Liver (tissue), 9 donors: ENCODE measurements around the gene RNGTT. TPM values are rescaled to one million over a fixed set of nuclear protein-coding genes. Genes with fewer than 3 reads are reported as not detected.

Source experiments
- DNase-seq: peaks from one replicate; pipeline ENCODE4 v3.0.0-alpha.2; 2017; ENCODE audit warnings: low spot score
- H3K27ac ChIP-seq, 2 donors: one replicate each; pipeline ENCODE4 v1.7.0; 2013; ENCODE audit warnings: inconsistent platforms in 2 of 2, low read length in 2 of 2, control low read depth in 1 of 2, low read depth in 1 of 2, mild to moderate bottlenecking in 1 of 2
- H3K27me3 ChIP-seq, 4 donors: one replicate each; pipeline versions ENCODE4 v1.6.1 to v1.7.0; 2013; ENCODE audit warnings: low read length in 3 of 4, inconsistent platforms in 1 of 4, mild to moderate bottlenecking in 1 of 4, moderate library complexity in 1 of 4; ENCODE audit not compliant: control insufficient read depth in 4 of 4, insufficient read depth in 4 of 4
- H3K36me3 ChIP-seq, 4 donors: one replicate each; pipeline versions ENCODE4 v1.6.1 to v1.7.0; 2013; ENCODE audit warnings: low read length in 3 of 4, mild to moderate bottlenecking in 3 of 4, low read depth in 1 of 4, moderate library complexity in 1 of 4; ENCODE audit not compliant: control insufficient read depth in 4 of 4, insufficient read depth in 3 of 4
- H3K4me1 ChIP-seq, 4 donors: one replicate each; pipeline versions ENCODE4 v1.6.1 to v1.7.0; 2013; ENCODE audit warnings: low read length in 3 of 4, mild to moderate bottlenecking in 3 of 4, moderate library complexity in 1 of 4; ENCODE audit not compliant: control insufficient read depth in 4 of 4, insufficient read depth in 4 of 4
- H3K4me3 ChIP-seq, 3 donors: one replicate each; pipeline versions ENCODE4 v1.6.1 to v1.7.0; 2013; ENCODE audit warnings: low read length in 3 of 3, control low read depth in 1 of 3, low read depth in 1 of 3, mild to moderate bottlenecking in 1 of 3
- H3K9ac ChIP-seq, 2 donors: one replicate each; pipeline ENCODE4 v1.7.0; 2013; ENCODE audit warnings: low read length in 2 of 2, mild to moderate bottlenecking in 2 of 2, moderate library complexity in 2 of 2, control low read depth in 1 of 2, low read depth in 1 of 2
- H3K9me3 ChIP-seq, 4 donors: one replicate each; pipeline versions ENCODE4 v1.6.1 to v1.7.0; 2013; ENCODE audit warnings: low read length in 3 of 4; ENCODE audit not compliant: control insufficient read depth in 4 of 4
- EGR1 ChIP-seq, 2 donors: IDR thresholded peaks; 2 replicates each; pipeline ENCODE4 v1.6.1; 2016 to 2018; ENCODE audit warnings: antibody characterized with exemption in 2 of 2, low read depth in 2 of 2
- FOXA1 ChIP-seq: IDR thresholded peaks from 2 replicates; pipeline ENCODE4 v1.6.1; 2016; ENCODE audit warnings: antibody characterized with exemption
- FOXA2 ChIP-seq: IDR thresholded peaks from 2 replicates; pipeline ENCODE4 v1.6.1; 2016; ENCODE audit warnings: antibody characterized with exemption
- GABPA ChIP-seq, 2 donors: IDR thresholded peaks in 1 of 2; conservative IDR thresholded peaks in 1 of 2; 2 replicates each; pipeline ENCODE4 v1.6.1; 2016; ENCODE audit warnings: antibody characterized with exemption in 2 of 2, mild to moderate bottlenecking in 1 of 2, moderate library complexity in 1 of 2
- HNF4A ChIP-seq, 2 donors: conservative IDR thresholded peaks; 2 replicates each; pipeline ENCODE4 v1.6.1; 2016; ENCODE audit warnings: antibody characterized with exemption in 2 of 2, mild to moderate bottlenecking in 2 of 2
- HNF4G ChIP-seq: IDR thresholded peaks from 2 replicates; pipeline ENCODE4 v1.6.1; 2016; ENCODE audit warnings: antibody characterized with exemption
- JUND ChIP-seq, 2 donors: IDR thresholded peaks; 2 replicates each; pipeline ENCODE4 v1.6.1; 2016; ENCODE audit warnings: antibody characterized with exemption in 2 of 2
- NR2F2 ChIP-seq: IDR thresholded peaks from 2 replicates; pipeline ENCODE4 v1.6.1; 2016; ENCODE audit warnings: antibody characterized with exemption
- RAD21 ChIP-seq, 2 donors: IDR thresholded peaks; 2 replicates each; pipeline ENCODE4 v1.6.1; 2016; ENCODE audit warnings: antibody characterized with exemption in 2 of 2, mild to moderate bottlenecking in 2 of 2
- RXRA ChIP-seq, 2 donors: IDR thresholded peaks; 2 replicates each; pipeline ENCODE4 v1.6.1; 2017 to 2018; ENCODE audit warnings: antibody characterized with exemption in 2 of 2, mild to moderate bottlenecking in 1 of 2
- SP1 ChIP-seq: IDR thresholded peaks from 2 replicates; pipeline ENCODE4 v1.6.1; 2018; ENCODE audit warnings: antibody characterized with exemption, mild to moderate bottlenecking
- TAF1 ChIP-seq: conservative IDR thresholded peaks from 2 replicates; pipeline ENCODE4 v1.6.1; 2016; ENCODE audit warnings: antibody characterized with exemption, mild to moderate bottlenecking
- YY1 ChIP-seq: IDR thresholded peaks from 2 replicates; pipeline ENCODE4 v1.6.1; 2016; ENCODE audit warnings: antibody characterized with exemption, mild to moderate bottlenecking
- WGBS: extraction: QIAGEN DNeasy Blood & Tissue Kit; methylation state at CpG from one replicate; pipeline ENCODE4 v1.1.7; 2013; 5-methylcytosine and 5-hydroxymethylcytosine counted together
- polyA plus RNA-seq, 2 donors: library from polyadenylated mRNA; stranded (reverse) in 1 of 2; unstranded in 1 of 2; fragments of 200-250 nt in 1 of 2; fragments of >200 nt in 1 of 2; fragmentation: Nextera tagmentation in 1 of 2; extraction: Ambion mirVana in 1 of 2; gene quantifications; one replicate each; pipeline versions ENCODE4 v1.2.1 to v1.2.3, GENCODE V29; 2013 to 2015
- total RNA-seq, 2 donors: library from RNA; depleted of rRNA; stranded (reverse); fragments of >200 nt; gene quantifications; one replicate each; pipeline ENCODE4 v1.2.3, GENCODE V29; 2014
- TF ChIP-seq, protein P1 (sequence below): IDR thresholded peaks from 2 replicates; pipeline ENCODE4 v1.6.1; 2016; ENCODE audit warnings: antibody characterized with exemption
- TF ChIP-seq, protein P2 (sequence below): IDR thresholded peaks from 2 replicates; pipeline ENCODE4 v1.6.1; 2016; ENCODE audit warnings: antibody characterized with exemption
- TF ChIP-seq, protein P3 (sequence below): fragments of 150-350 bp; IDR thresholded peaks from 2 replicates; pipeline ENCODE4 v1.5.1; 2017; ENCODE audit warnings: improper control_type of control experiment, low read depth, low read length; ENCODE audit not compliant: missing input control
- TF ChIP-seq, protein P4 (sequence below): IDR thresholded peaks from 2 replicates; pipeline ENCODE4 v1.6.1; 2016; ENCODE audit warnings: antibody characterized with exemption
- TF ChIP-seq, protein P5 (sequence below): IDR thresholded peaks from 2 replicates; pipeline ENCODE4 v1.6.1; 2016; ENCODE audit warnings: antibody characterized with exemption, mild to moderate bottlenecking
- donor health status: healthy.
- donor health status: healthy.
- donor health status: healthy.
- donor health status: healthy.
- donor health status: healthy.

Gene RNGTT
- total and polyA plus RNA-seq, 4 donors = 4.1 to 20.8 (median 7.2) TPM

DNA sequence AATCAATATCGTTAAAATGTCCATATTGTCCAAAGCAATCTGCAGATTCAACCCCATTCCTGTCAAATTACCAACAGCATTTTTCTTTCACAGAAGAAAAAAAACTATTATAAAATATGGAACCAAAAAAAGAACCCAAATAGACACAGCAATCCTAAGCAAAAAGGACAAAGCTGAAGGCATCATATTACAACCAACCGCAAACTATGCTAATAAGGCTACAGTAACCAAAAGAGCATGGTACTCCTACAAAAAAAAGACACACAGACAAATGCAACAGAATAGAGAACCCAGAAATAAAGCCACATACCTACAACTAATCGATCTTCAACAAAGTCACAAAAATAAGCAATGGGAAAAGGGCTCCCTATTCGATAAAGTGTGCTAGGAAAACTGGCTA is 49.2 kb downstream of the RNGTT start:
- H3K9me3 ChIP-seq = no peaks in the 10 kb centered on the region
- peaks cover 0 to 4% (median 1%) of the 10 kb centered on the region in 4 donors for H3K4me1 ChIP-seq
- no peaks in the 10 kb centered on the region for H3K27me3 ChIP-seq
- 96% methylated on average over 4 of the region's 4 CpGs for WGBS
- TF ChIP-seq TAF1 (no peak), RAD21 (IDR thresholded peaks at IDR 0.05) (no peak), RXRA (IDR thresholded peaks at IDR 0.05) (no peak), HNF4G (no peak), SP1 (no peak), JUND (IDR thresholded peaks at IDR 0.05) (no peak), NR2F2 (no peak), FOXA1 (no peak), YY1 (no peak), HNF4A (conservative IDR thresholded peaks at IDR 0.05) (no peak), FOXA2 (no peak), EGR1 (IDR thresholded peaks at IDR 0.05; ENCODE audit: low read depth in 2 of 2) (no peak), GABPA (IDR thresholded peaks at IDR 0.05 in 1 of 2, conservative IDR thresholded peaks at IDR 0.05 in 1 of 2) (no peak)
- TF ChIP-seq, protein P1, sequence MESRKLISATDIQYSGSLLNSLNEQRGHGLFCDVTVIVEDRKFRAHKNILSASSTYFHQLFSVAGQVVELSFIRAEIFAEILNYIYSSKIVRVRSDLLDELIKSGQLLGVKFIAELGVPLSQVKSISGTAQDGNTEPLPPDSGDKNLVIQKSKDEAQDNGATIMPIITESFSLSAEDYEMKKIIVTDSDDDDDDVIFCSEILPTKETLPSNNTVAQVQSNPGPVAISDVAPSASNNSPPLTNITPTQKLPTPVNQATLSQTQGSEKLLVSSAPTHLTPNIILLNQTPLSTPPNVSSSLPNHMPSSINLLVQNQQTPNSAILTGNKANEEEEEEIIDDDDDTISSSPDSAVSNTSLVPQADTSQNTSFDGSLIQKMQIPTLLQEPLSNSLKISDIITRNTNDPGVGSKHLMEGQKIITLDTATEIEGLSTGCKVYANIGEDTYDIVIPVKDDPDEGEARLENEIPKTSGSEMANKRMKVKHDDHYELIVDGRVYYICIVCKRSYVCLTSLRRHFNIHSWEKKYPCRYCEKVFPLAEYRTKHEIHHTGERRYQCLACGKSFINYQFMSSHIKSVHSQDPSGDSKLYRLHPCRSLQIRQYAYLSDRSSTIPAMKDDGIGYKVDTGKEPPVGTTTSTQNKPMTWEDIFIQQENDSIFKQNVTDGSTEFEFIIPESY = no peak
- TF ChIP-seq, protein P2, sequence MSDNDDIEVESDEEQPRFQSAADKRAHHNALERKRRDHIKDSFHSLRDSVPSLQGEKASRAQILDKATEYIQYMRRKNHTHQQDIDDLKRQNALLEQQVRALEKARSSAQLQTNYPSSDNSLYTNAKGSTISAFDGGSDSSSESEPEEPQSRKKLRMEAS = no peak
- TF ChIP-seq, protein P3, sequence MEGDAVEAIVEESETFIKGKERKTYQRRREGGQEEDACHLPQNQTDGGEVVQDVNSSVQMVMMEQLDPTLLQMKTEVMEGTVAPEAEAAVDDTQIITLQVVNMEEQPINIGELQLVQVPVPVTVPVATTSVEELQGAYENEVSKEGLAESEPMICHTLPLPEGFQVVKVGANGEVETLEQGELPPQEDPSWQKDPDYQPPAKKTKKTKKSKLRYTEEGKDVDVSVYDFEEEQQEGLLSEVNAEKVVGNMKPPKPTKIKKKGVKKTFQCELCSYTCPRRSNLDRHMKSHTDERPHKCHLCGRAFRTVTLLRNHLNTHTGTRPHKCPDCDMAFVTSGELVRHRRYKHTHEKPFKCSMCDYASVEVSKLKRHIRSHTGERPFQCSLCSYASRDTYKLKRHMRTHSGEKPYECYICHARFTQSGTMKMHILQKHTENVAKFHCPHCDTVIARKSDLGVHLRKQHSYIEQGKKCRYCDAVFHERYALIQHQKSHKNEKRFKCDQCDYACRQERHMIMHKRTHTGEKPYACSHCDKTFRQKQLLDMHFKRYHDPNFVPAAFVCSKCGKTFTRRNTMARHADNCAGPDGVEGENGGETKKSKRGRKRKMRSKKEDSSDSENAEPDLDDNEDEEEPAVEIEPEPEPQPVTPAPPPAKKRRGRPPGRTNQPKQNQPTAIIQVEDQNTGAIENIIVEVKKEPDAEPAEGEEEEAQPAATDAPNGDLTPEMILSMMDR = no peak
- TF ChIP-seq, protein P4, sequence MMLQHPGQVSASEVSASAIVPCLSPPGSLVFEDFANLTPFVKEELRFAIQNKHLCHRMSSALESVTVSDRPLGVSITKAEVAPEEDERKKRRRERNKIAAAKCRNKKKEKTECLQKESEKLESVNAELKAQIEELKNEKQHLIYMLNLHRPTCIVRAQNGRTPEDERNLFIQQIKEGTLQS = no peak
- TF ChIP-seq, protein P5, sequence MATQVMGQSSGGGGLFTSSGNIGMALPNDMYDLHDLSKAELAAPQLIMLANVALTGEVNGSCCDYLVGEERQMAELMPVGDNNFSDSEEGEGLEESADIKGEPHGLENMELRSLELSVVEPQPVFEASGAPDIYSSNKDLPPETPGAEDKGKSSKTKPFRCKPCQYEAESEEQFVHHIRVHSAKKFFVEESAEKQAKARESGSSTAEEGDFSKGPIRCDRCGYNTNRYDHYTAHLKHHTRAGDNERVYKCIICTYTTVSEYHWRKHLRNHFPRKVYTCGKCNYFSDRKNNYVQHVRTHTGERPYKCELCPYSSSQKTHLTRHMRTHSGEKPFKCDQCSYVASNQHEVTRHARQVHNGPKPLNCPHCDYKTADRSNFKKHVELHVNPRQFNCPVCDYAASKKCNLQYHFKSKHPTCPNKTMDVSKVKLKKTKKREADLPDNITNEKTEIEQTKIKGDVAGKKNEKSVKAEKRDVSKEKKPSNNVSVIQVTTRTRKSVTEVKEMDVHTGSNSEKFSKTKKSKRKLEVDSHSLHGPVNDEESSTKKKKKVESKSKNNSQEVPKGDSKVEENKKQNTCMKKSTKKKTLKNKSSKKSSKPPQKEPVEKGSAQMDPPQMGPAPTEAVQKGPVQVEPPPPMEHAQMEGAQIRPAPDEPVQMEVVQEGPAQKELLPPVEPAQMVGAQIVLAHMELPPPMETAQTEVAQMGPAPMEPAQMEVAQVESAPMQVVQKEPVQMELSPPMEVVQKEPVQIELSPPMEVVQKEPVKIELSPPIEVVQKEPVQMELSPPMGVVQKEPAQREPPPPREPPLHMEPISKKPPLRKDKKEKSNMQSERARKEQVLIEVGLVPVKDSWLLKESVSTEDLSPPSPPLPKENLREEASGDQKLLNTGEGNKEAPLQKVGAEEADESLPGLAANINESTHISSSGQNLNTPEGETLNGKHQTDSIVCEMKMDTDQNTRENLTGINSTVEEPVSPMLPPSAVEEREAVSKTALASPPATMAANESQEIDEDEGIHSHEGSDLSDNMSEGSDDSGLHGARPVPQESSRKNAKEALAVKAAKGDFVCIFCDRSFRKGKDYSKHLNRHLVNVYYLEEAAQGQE = no peak
- no peak overlapping the region for H3K4me3 ChIP-seq
- H3K36me3 ChIP-seq = no peaks in the 10 kb centered on the region
- DNase-seq = no peak
- H3K9ac ChIP-seq = no peak overlapping the region
- no peak overlapping the region for H3K27ac ChIP-seq
